GM19043 (cell line): ENCODE measurements around the gene ENC1.
"Not testable (repeated sequence)": the region's sequence is repeated elsewhere in the genome, so short reads cannot be mapped to it uniquely, and the experiment has no call there.

Experiments used
- ATAC-seq: cut with Tn5 transposase; IDR thresholded peaks from one replicate; pipeline ENCODE4 v1.9.1; 2021; ENCODE audit warnings: low read depth; ENCODE audit not compliant: unreplicated experiment

The ENC1 gene

GRCh38 chr5:74640450-74640953 lies at the start of gene ENC1:
TSS of gene ENC1 (minus strand) at chr5:74640728. CDS start at chr5:74636485, 4,243 bp downstream.
- peak; percentile 50 for ATAC-seq

GRCh38 chr5:74686962-74687751 lies 46.6 kb upstream of the ENC1 start:
- no peak for ATAC-seq

GRCh38 chr5:74685979-74686631 lies 45.6 kb upstream of the ENC1 start:
- peak; percentile 56 for ATAC-seq

- peak; percentile 80 for ATAC-seq
Observed at GRCh38 chr5:74684900-74685851, 44.6 kb upstream of the ENC1 start, which contains the start of gene HEXB. TSS of gene HEXB (plus strand) at chr5:74685233. CDS start at chr5:74685261, 28 bp downstream.

- no peak for ATAC-seq
Observed at GRCh38 chr5:74679966-74680365, 39.4 kb upstream of the ENC1 start.

GRCh38 chr5:74679300-74679699 lies 38.8 kb upstream of the ENC1 start:
- not testable (repeated sequence) for ATAC-seq

- not testable (repeated sequence) for ATAC-seq
Observed at GRCh38 chr5:74678123-74678522, 37.6 kb upstream of the ENC1 start.

GRCh38 chr5:74676466-74676865 lies 35.9 kb upstream of the ENC1 start:
- not testable (repeated sequence) for ATAC-seq

- no peak for ATAC-seq
Observed at GRCh38 chr5:74673011-74673790, 32.7 kb upstream of the ENC1 start.

GRCh38 chr5:74672215-74672877 lies 31.8 kb upstream of the ENC1 start:
- ATAC-seq: no peak

GRCh38 chr5:74670396-74671038 lies 30.0 kb upstream of the ENC1 start:
- ATAC-seq: no peak

GRCh38 chr5:74669821-74670220 lies 29.3 kb upstream of the ENC1 start:
- no peak for ATAC-seq

- no peak for ATAC-seq
Observed at GRCh38 chr5:74667396-74667795, 26.9 kb upstream of the ENC1 start.

GRCh38 chr5:74665816-74666215 lies 25.3 kb upstream of the ENC1 start:
- no peak for ATAC-seq

GRCh38 chr5:74665273-74665672 lies 24.7 kb upstream of the ENC1 start:
- ATAC-seq: no peak

GRCh38 chr5:74664551-74664950 lies 24.0 kb upstream of the ENC1 start:
- no peak for ATAC-seq

GRCh38 chr5:74660873-74661272 lies 20.3 kb upstream of the ENC1 start:
- ATAC-seq: no peak

GRCh38 chr5:74660140-74660539 lies 19.6 kb upstream of the ENC1 start:
- ATAC-seq: no peak

- no peak for ATAC-seq
Observed at GRCh38 chr5:74659172-74659571, 18.6 kb upstream of the ENC1 start.
